Heart right ventricle (tissue), 16 donors: ENCODE data around the gene TSC1. TPM values are rescaled to one million over a fixed set of nuclear protein-coding genes. Genes with fewer than 3 reads are reported as not detected.

Source experiments
- ATAC-seq, 8 donors: fragments of 200-7000 bp; cut with Tn5 transposase; one replicate each; pipeline ENCODE4 v1.9.1; 2020; ENCODE audit warnings: mild to moderate bottlenecking in 8 of 8, moderate library complexity in 8 of 8, moderate number of reproducible peaks in 1 of 8
- DNase-seq, 2 donors: peaks; one replicate each; pipeline ENCODE4 v3.0.0-alpha.2; 2020
- H3K27ac ChIP-seq, 10 donors: fragments of 200-600 bp; sonication (generic) in 2 of 10; one replicate each; pipeline versions ENCODE4 v1.5.0 to v1.8.0; 2020 to 2022; ENCODE audit warnings: mild to moderate bottlenecking in 3 of 10
- H3K27me3 ChIP-seq, 7 donors: fragments of 200-600 bp; one replicate each; pipeline ENCODE4 v1.8.0; 2021 to 2022; ENCODE audit warnings: mild to moderate bottlenecking in 2 of 7
- H3K36me3 ChIP-seq, 9 donors: fragments of 200-600 bp; sonication (generic) in 1 of 9; one replicate each; pipeline versions ENCODE4 v1.5.0 to v1.8.0; 2020 to 2022; ENCODE audit warnings: mild to moderate bottlenecking in 2 of 9
- H3K4me1 ChIP-seq, 9 donors: fragments of 200-600 bp; sonication (generic) in 1 of 9; one replicate each; pipeline versions ENCODE4 v1.5.0 to v1.8.0; 2020 to 2022; ENCODE audit warnings: mild to moderate bottlenecking in 4 of 9
- H3K4me3 ChIP-seq, 10 donors: fragments of 200-600 bp; sonication (generic) in 2 of 10; one replicate each; pipeline versions ENCODE4 v1.5.0 to v1.8.0; 2020 to 2022; ENCODE audit warnings: mild to moderate bottlenecking in 7 of 10, moderate library complexity in 2 of 10
- H3K9me3 ChIP-seq, 11 donors: fragments of 200-600 bp in 10 of 11; sonication (generic) in 2 of 11; one replicate each; pipeline versions ENCODE4 v1.5.0 to v1.8.0; 2013 to 2022; ENCODE audit warnings: mild to moderate bottlenecking in 2 of 11, control low read depth in 1 of 11, moderate library complexity in 1 of 11
- CTCF ChIP-seq, 9 donors: fragments of 200-600 bp; sonication (generic) in 2 of 9; IDR thresholded peaks; one replicate each; pipeline versions ENCODE4 v1.5.0 to v1.8.0; 2021 to 2022; ENCODE audit warnings: antibody characterized with exemption in 9 of 9, mild to moderate bottlenecking in 5 of 9, moderate library complexity in 1 of 9
- WGBS, 2 donors: extraction: QIAGEN DNeasy Blood & Tissue Kit; methylation state at CpG; one replicate each; pipeline ENCODE4 v1.1.7; 2013; ENCODE audit warnings: inconsistent platforms in 1 of 2; 5-methylcytosine and 5-hydroxymethylcytosine counted together
- intact Hi-C, 10 donors: fragments of 100-400 bp; cut with DNase I; formaldehyde crosslinking; loops; one replicate each; pipeline versions ENCODE4 v1.11.1 to v1.14.2; 2022
- polyA plus RNA-seq, 2 donors: library from polyadenylated mRNA; stranded (reverse); fragments of 200-250 nt; gene quantifications; one replicate each; pipeline ENCODE4 v1.2.3, GENCODE V29; 2013
- total RNA-seq, 10 donors: library from RNA; stranded (reverse); fragmentation: NEBNext Ultra II Directional in 3 of 10; extraction: Animal tissue kit (Norgen Biotek cat#: 25700) in 3 of 10; gene quantifications; one replicate each; pipeline versions ENCODE4 v1.2.1 to v1.2.4, GENCODE V29; 2021 to 2023
- donor health status: Arrhythmogenic right ventricular cardiomyopathy.
- donor health status: ischemic (EF 13 %, LVEDD 7.1; RV severe dilation, severe dysfunction).
- donor health status: healthy with polysubstance abuse.
- donor health status: DM: no; HTN: yes; CAD: no.
- donor health status: DM: no; HTN: no; CAD: no.
- donor health status: ischemic (EF 25% LVEDD 6.9; RV normal size, moderate dysfunction).
- donor health status: ischemic (EF 25% LVEDD 5.7; RV mildly dilated, moderate dysfunction).
- donor health status: healthy.
- donor health status: DM: yes; HTN: yes; CAD: no.
- donor health status: Ischemic cardiomyopathy.
- donor health status: ischemic (EF 35%, LVEDD 5.7; RV mildly dilated, moderate dysfunction).
- donor health status: nonischemic (EF 11% LVEDD 7.7; RV severe dilation, severe dysfunction).
- donor health status: DM: yes; HTN: yes; CAD: no.
- donor health status: PGD.
- donor health status: ischemic (EF 29% LVEDD 5.4; RV normal size, mild dysfunction).
- donor health status: nonischemic (EF 23%, LVEDD 6.1; RV moderate dilation, normal function).

The TSC1 gene
- total and polyA plus RNA-seq, 12 donors = 7.7 to 72.9 (median 51.2) TPM

- no peaks in the 10 kb centered on the region for H3K36me3 ChIP-seq
- H3K4me1 ChIP-seq = peaks cover 0 to 12% (median 3%) of the 10 kb centered on the region in 9 donors
- no peak for TF ChIP-seq CTCF (IDR thresholded peaks at IDR 0.05)
- no peak overlapping the region for H3K4me3 ChIP-seq
- WGBS, 2 donors = 60 to 71% methylated on average over 6 of the region's 6 CpGs
- DNase-seq (no peak), ATAC-seq (no peak)
- no peaks in the 10 kb centered on the region for H3K9me3 ChIP-seq
- no peak overlapping the region for H3K27ac ChIP-seq
- peaks cover 3 to 63% (median 46%) of the 10 kb centered on the region in 7 donors for H3K27me3 ChIP-seq
- intact Hi-C loops = loop anchor here in 2 of 10 donors (10.0 kb wide), 2 partner anchors 171 to 561 kb away; partner anchors contain the start of gene CFAP77 (in 1 of the 2)
Observed at GRCh38 chr9:132975961-132976360, 31.5 kb upstream of the TSC1 start.

GRCh38 chr9:132973713-132974112 is 29.3 kb upstream of the TSC1 start:
- peaks cover 3 to 62% (median 33%) of the 10 kb centered on the region in 7 donors for H3K27me3 ChIP-seq
- no peak overlapping the region for H3K27ac ChIP-seq
- no peaks in the 10 kb centered on the region for H3K36me3 ChIP-seq
- intact Hi-C loops = loop anchor here in 4 of 10 donors (5.0 to 10.0 kb wide), 4 partner anchors 169 to 559 kb away; partner anchors contain the start of gene CFAP77 (in 1 of the 4)
- H3K9me3 ChIP-seq = no peaks in the 10 kb centered on the region
- 73 to 91% methylated on average over 5 of the region's 5 CpGs for WGBS, 2 donors
- TF ChIP-seq CTCF (IDR thresholded peaks at IDR 0.05) = no peak
- ATAC-seq = no peak
- H3K4me1 ChIP-seq = peaks cover 0 to 12% (median 3%) of the 10 kb centered on the region in 9 donors
- no peak for DNase-seq
- no peak overlapping the region for H3K4me3 ChIP-seq

GRCh38 chr9:132973166-132973565 is 28.8 kb upstream of the TSC1 start:
- Histone ChIP-seq H3K36me3 (no peaks in the 10 kb centered on the region), H3K4me3 (no peak overlapping the region), H3K27me3 (peaks cover 0 to 58% (median 28%) of the 10 kb centered on the region in 7 donors), H3K27ac (no peak overlapping the region), H3K9me3 (no peaks in the 10 kb centered on the region), H3K4me1 (peaks cover 0 to 12% (median 3%) of the 10 kb centered on the region in 9 donors)
- 76 to 82% methylated on average over 18 of the region's 18 CpGs for WGBS, 2 donors
- ATAC-seq = peak in 5 of 8 donors; percentile 6 to 42 (median 27)
- no peak for TF ChIP-seq CTCF (IDR thresholded peaks at IDR 0.05)
- no peak for DNase-seq
- intact Hi-C loops = loop anchor here in 4 of 10 donors (5.0 to 10.0 kb wide), 4 partner anchors 168 to 558 kb away; partner anchors contain the start of gene CFAP77 (in 1 of the 4)

- H3K36me3 ChIP-seq = no peaks in the 10 kb centered on the region
- peaks cover 0 to 36% (median 9%) of the 10 kb centered on the region in 7 donors for H3K27me3 ChIP-seq
- ATAC-seq = no peak
- no peak overlapping the region for H3K27ac ChIP-seq
- no peaks in the 10 kb centered on the region for H3K9me3 ChIP-seq
- intact Hi-C loops = loop anchor here in 4 of 10 donors (5.0 to 10.0 kb wide), 4 partner anchors 166 to 556 kb away; partner anchors contain the start of gene CFAP77 (in 1 of the 4)
- no peak for DNase-seq
- 85 to 88% methylated on average over 16 of the region's 16 CpGs for WGBS, 2 donors
- no peak overlapping the region for H3K4me3 ChIP-seq
- H3K4me1 ChIP-seq = peaks cover 0 to 7% (median 3%) of the 10 kb centered on the region in 9 donors
- TF ChIP-seq CTCF (IDR thresholded peaks at IDR 0.05) = no peak
Observed at GRCh38 chr9:132970324-132971062, 26.1 kb upstream of the TSC1 start.
